Kidney (tissue), 22 donors: ENCODE data around the gene KCNN3. TPM values are rescaled to one million over a fixed set of nuclear protein-coding genes. Genes with fewer than 3 reads are reported as not detected.

ENCODE experiments used
- DNase-seq, 5 donors: peaks; one replicate each; pipeline ENCODE4 v3.0.0-alpha.2; 2013 to 2020
- FAIRE-seq: peaks from 2 replicates; lab custom pipeline; 2012; peaks lifted over from hg19 to GRCh38; lab: Jason Lieb, UNC
- H3K27ac ChIP-seq, 2 donors: one replicate each; pipeline ENCODE4 v1.7.0; 2013; ENCODE audit warnings: low read depth in 2 of 2, low read length in 2 of 2, inconsistent platforms in 1 of 2
- H3K27me3 ChIP-seq: one replicate; pipeline ENCODE4 v1.7.1; 2013; ENCODE audit warnings: low read length, inconsistent platforms; ENCODE audit not compliant: control insufficient read depth, insufficient read depth
- H3K36me3 ChIP-seq, 3 donors: one replicate each; pipeline versions ENCODE4 v1.7.0 to v1.7.1; 2013; ENCODE audit warnings: low read length in 3 of 3, control low read depth in 1 of 3, inconsistent platforms in 1 of 3; ENCODE audit not compliant: insufficient read depth in 3 of 3, control insufficient read depth in 2 of 3
- H3K4me1 ChIP-seq, 3 donors: one replicate each; pipeline versions ENCODE4 v1.7.0 to v1.7.1; 2013; ENCODE audit warnings: low read length in 3 of 3, inconsistent platforms in 1 of 3, low read depth in 1 of 3; ENCODE audit not compliant: control insufficient read depth in 2 of 3, insufficient read depth in 2 of 3
- H3K4me3 ChIP-seq, 3 donors: one replicate each; pipeline versions ENCODE4 v1.7.0 to v1.8.1; 2013; ENCODE audit warnings: low read length in 3 of 3, control low read depth in 1 of 3, inconsistent platforms in 1 of 3
- H3K9ac ChIP-seq, 3 donors: one replicate each; pipeline versions ENCODE4 v1.7.0 to v1.7.1; 2013; ENCODE audit warnings: low read length in 3 of 3, control low read depth in 1 of 3, inconsistent platforms in 1 of 3
- H3K9me3 ChIP-seq, 3 donors: one replicate each; pipeline versions ENCODE4 v1.7.0 to v1.7.1; 2013; ENCODE audit warnings: low read length in 3 of 3, control low read depth in 1 of 3, inconsistent platforms in 1 of 3; ENCODE audit not compliant: control insufficient read depth in 2 of 3, insufficient read depth in 1 of 3
- CTCF ChIP-seq: IDR thresholded peaks from 3 replicates; pipeline ENCODE4 v1.5.1; 2012; ENCODE audit warnings: mild to moderate bottlenecking, moderate library complexity, borderline replicate concordance; ENCODE audit not compliant: insufficient read depth; ENCODE audit errors: extremely low read depth
- intact Hi-C: fragments of 100-400 bp; cut with DNase I; formaldehyde crosslinking; loops from one replicate; pipeline ENCODE4 v1.11.1; 2022
- long read RNA-seq, 10 donors: library from polyadenylated mRNA in 1 of 10; unstranded in 1 of 10; transcript quantifications; one replicate each; pipeline ENCODE4 v2.0.0 and lab custom pipeline, GENCODE V29; 2021 to 2026
- polyA plus RNA-seq: library from polyadenylated mRNA; stranded (reverse); fragments of 350-450 nt; fragmentation: Illumina TruSeq; extraction: RNeasy Lipid Tissue Mini Kit (QIAGEN cat#74804); gene quantifications from one replicate; pipeline ENCODE4 v1.2.3, GENCODE V29; 2014; ENCODE audit warnings: low read depth, low replicate concordance; ENCODE audit not compliant: insufficient read depth
- total RNA-seq: library from RNA; stranded (reverse); fragmentation: NEBNext Ultra II Directional; extraction: Animal tissue kit (Norgen Biotek cat#: 25700); gene quantifications from one replicate; pipeline ENCODE4 v1.2.1, GENCODE V29; 2021
- donor health status: control.
- donor health status: control.
- donor health status: control.
- donor health status: control.
- donor health status: control.
- donor health status: DM: yes; HTN: yes; CAD: no.
- donor health status: Normal renal cell carcinoma (clear cell type).

The KCNN3 gene
- total RNA-seq (5.6 TPM), polyA plus RNA-seq (2.6 TPM)
- long read RNA-seq, donor 1, full-length matches to known transcripts, result 2 of 2 reads
- long read RNA-seq, donor 1, partial matches to known transcripts, result 0 of 2 reads
- long read RNA-seq, donor 1, other reads (novel, unspliced or antisense), result 0 of 2 reads
- long read RNA-seq, donor 2, full-length matches to known transcripts, result 1 of 1 reads
- long read RNA-seq, donor 2, partial matches to known transcripts, result 0 of 1 reads
- long read RNA-seq, donor 2, other reads (novel, unspliced or antisense), result 0 of 1 reads
- long read RNA-seq, donor 3, result 0 reads
- long read RNA-seq, donor 4, full-length matches to known transcripts, result 2 of 2 reads
- long read RNA-seq, donor 4, partial matches to known transcripts, result 0 of 2 reads
- long read RNA-seq, donor 4, other reads (novel, unspliced or antisense), result 0 of 2 reads
- long read RNA-seq, donor 5, result 0 reads
- long read RNA-seq, donor 6, result 0 reads
- long read RNA-seq, donor 7, partial matches to known transcripts, result 1 of 4 reads
- long read RNA-seq, donor 7, other reads (novel, unspliced or antisense), result 3 of 4 reads
- long read RNA-seq, donor 8, result 0 reads
- long read RNA-seq, donor 9, result 0 reads
- long read RNA-seq, donor 10, result 0 reads

GRCh38 chr1:154870115-154870571 is at the start of gene KCNN3:
KCNN3 (minus strand) TSS chr1:154870281; CDS start chr1:154869964, 317 bp downstream.
- intact Hi-C loops, result no loop called here
- Histone ChIP-seq H3K4me3 (peak within 1 kb of the TSS; percentile 35 to 67 (median 67)), H3K36me3 (no peaks in the 10 kb centered on the region), H3K27ac (no peak within 1 kb of the TSS), H3K9me3 (no peaks in the 10 kb centered on the region), H3K27me3 (peaks cover 5% of the 10 kb centered on the region), H3K4me1 (peaks cover 0 to 9% (median 0%) of the 10 kb centered on the region in 3 donors), H3K9ac (peak within 1 kb of the TSS in 2 of 3 donors; percentile 43 to 54)
- TF ChIP-seq CTCF, result no peak
- DNase-seq (peak; percentile 96 to 99 (median 97)), FAIRE-seq (peak; percentile 93)

- intact Hi-C loops, result no loop called here
- Histone ChIP-seq H3K27me3 (no peaks in the 10 kb centered on the region), H3K36me3 (no peaks in the 10 kb centered on the region), H3K4me3 (no peak overlapping the region), H3K27ac (no peak overlapping the region), H3K9ac (no peak overlapping the region), H3K4me1 (no peaks in the 10 kb centered on the region), H3K9me3 (no peaks in the 10 kb centered on the region)
- DNase-seq (no peak), FAIRE-seq (no peak)
- TF ChIP-seq CTCF, result no peak
Observed at GRCh38 chr1:154913273-154913672, 43.2 kb upstream of the KCNN3 start.

GRCh38 chr1:154912755-154913154 is 42.7 kb upstream of the KCNN3 start:
- H3K4me3 ChIP-seq, result no peak overlapping the region
- no peaks in the 10 kb centered on the region for H3K9me3 ChIP-seq
- no peaks in the 10 kb centered on the region for H3K36me3 ChIP-seq
- no peak for TF ChIP-seq CTCF
- FAIRE-seq (no peak), DNase-seq (no peak)
- H3K9ac ChIP-seq, result no peak overlapping the region
- intact Hi-C loops, result no loop called here
- H3K27ac ChIP-seq, result no peak overlapping the region
- H3K4me1 ChIP-seq, result no peaks in the 10 kb centered on the region
- H3K27me3 ChIP-seq, result no peaks in the 10 kb centered on the region
